ENCODE data around the gene C1D.
"Not testable (repeated sequence)": the region's sequence is repeated elsewhere in the genome, so short reads cannot be mapped to it uniquely, and the experiment has no call there.

Gene C1D

GRCh38 chr2:67999332-67999731 is 63.5 kb downstream of the C1D start:
- no peak for DNase-seq (ENCODE audit: low spot score)

GRCh38 chr2:67997903-67998302 is 64.9 kb downstream of the C1D start:
- DNase-seq (ENCODE audit: low spot score), result no peak

GRCh38 chr2:67997528-67997900 is 65.3 kb downstream of the C1D start:
- DNase-seq (ENCODE audit: low spot score), result no peak

- DNase-seq (ENCODE audit: low spot score), result no peak
These were observed 65.9 kb downstream of the C1D start for GRCh38 chr2:67996772-67997527.

- no peak for DNase-seq (ENCODE audit: low spot score)
These were observed 68.1 kb downstream of the C1D start for GRCh38 chr2:67994716-67995115.

- DNase-seq (ENCODE audit: low spot score), result not testable (repeated sequence)
These were observed 68.7 kb downstream of the C1D start for GRCh38 chr2:67994069-67994468.

- no peak for DNase-seq (ENCODE audit: low spot score)
These were observed 69.5 kb downstream of the C1D start for GRCh38 chr2:67993329-67993728.

GRCh38 chr2:67991456-67991855 is 71.3 kb downstream of the C1D start:
- no peak for DNase-seq (ENCODE audit: low spot score)

Measured in putamen (tissue), 1 donor.